HG02678 (cell line): ENCODE results near the gene ADGRV1.

Experiments used
- ATAC-seq: cut with Tn5 transposase; IDR thresholded peaks from one replicate; pipeline ENCODE4 v1.9.1; 2021; ENCODE audit warnings: mild to moderate bottlenecking, moderate library complexity; ENCODE audit not compliant: unreplicated experiment

The ADGRV1 gene

GRCh38 chr5:90866915-90867731, 308.5 kb downstream of the ADGRV1 start:
- ATAC-seq, result no peak

- no peak for ATAC-seq
Measured at GRCh38 chr5:90868799-90869198, 310.2 kb downstream of the ADGRV1 start.

DNA sequence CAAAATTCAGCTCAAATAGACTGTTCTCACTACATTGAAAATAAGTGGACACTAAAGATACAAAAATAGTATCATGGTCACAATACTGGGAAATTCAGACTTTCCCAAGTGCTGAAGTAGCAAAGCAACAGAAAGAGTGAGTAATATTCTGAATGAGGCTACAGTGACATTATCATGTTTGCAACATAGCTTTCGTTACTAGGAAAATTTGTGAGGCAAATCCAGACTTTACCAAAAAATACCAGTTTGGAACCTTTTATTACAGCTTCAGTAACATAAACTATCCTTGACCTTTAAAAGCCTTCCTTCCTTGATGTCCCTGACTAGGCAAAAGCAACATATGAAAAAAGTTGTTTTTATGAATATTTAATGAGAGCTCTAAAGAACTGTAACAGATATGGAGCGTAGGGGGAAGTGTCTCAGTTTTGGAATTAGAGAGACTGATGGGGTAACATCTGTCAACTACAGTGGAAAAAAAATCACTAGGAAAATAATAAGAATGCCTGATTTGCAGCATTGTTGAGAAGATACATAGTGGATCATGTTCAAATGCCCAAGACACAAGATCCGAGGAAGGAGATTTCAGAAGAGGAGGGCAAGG, 312.9 kb downstream of the ADGRV1 start:
- no peak for ATAC-seq

- no peak for ATAC-seq
Measured at GRCh38 chr5:90873033-90873517, 314.5 kb downstream of the ADGRV1 start.

DNA sequence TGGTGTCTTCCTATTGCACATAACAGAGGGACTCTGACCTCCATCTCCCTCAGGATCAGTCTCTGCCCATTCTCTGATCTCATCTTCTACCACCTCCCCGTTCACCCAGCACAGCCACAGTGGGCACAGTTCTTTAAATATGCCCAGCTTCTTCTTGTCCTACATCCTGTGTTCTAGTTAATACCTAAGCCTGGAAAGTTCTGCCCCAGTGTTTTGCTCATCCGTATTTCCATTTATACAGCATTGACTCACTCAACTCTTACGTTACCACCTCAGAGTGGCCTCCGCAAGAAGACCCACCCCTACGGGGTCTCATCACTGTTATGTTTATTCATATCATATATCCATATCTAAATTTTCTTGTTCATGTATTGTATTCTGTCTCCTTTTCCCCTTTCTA, 315.5 kb downstream of the ADGRV1 start:
- no peak for ATAC-seq

GRCh38 chr5:90875456-90875855, 316.9 kb downstream of the ADGRV1 start:
- ATAC-seq, result no peak

- no peak for ATAC-seq
Measured at GRCh38 chr5:90876366-90876765, 317.8 kb downstream of the ADGRV1 start.

DNA sequence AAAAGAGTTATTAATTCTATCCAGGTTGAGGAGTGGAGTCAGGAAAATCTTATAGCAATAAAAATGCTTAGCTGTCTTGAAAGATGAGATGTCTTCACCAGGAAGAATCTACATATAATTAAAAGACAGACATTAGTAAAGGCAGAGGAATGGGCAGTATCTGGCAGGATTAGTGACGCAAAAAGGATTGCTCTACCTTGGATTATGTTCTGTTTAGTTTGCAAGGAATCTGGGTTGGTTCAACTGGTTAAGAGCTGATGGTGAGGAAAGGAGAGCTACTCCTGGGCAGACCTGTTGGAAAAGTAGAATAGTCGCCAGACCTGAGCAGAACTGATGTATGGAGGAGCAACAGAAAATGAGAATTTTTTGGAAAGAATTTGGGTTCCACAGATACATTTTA, 318.5 kb downstream of the ADGRV1 start:
- no peak for ATAC-seq

DNA sequence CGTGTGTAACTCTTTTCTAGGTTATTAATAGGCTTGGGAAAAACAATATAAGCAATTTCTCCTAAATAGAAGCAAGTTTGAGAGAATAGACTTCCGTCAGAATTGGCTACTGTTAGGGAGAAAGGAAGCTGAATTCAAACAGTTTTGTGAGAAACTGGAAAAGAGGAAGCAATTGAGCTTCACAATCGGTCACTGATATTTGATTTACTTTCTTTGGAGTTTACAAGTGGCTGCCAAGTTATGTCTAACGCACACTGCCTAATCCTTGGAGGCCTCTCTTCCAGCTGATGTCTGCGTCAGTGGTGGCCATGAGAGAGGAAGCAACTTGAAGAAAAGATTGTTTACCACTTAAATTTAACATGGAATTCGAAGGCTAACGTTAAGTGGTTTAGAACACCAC, 319.5 kb downstream of the ADGRV1 start:
- no peak for ATAC-seq

- no peak for ATAC-seq
Measured at GRCh38 chr5:90878549-90879196, 320.1 kb downstream of the ADGRV1 start.

- ATAC-seq, result no peak
Measured at GRCh38 chr5:90881626-90882150, 323.1 kb downstream of the ADGRV1 start.

DNA sequence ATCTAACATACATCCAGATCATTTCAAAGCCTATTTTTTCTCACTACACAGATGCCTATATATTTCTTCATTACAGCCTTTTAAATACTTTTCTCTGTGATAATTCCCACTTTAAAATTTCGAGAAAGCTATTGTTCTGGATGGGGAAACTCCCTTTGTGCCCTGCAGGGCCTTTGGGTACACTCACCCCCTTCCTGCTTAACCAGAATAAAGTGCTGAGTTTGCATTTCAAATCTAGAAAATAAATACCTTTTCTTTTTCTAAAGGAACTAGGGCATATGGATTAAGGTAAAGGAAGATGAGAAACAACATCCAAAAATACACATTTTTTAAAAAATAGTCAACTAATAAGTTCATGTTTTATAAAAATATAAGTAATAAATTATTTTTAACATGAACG, 323.9 kb downstream of the ADGRV1 start:
- ATAC-seq, result no peak

- no peak for ATAC-seq
Measured at GRCh38 chr5:90885180-90885868, 326.7 kb downstream of the ADGRV1 start.

- ATAC-seq, result no peak
Measured at GRCh38 chr5:90886381-90886780, 327.8 kb downstream of the ADGRV1 start.

- ATAC-seq, result no peak
Measured at GRCh38 chr5:90888511-90889324, 330.1 kb downstream of the ADGRV1 start.

- ATAC-seq, result no peak
Measured at GRCh38 chr5:90889325-90889600, 330.7 kb downstream of the ADGRV1 start.

- ATAC-seq, result no peak
Measured at GRCh38 chr5:90890180-90890579, 331.6 kb downstream of the ADGRV1 start.

GRCh38 chr5:90894866-90895420, 336.3 kb downstream of the ADGRV1 start:
- no peak for ATAC-seq

GRCh38 chr5:90897618-90898017, 339.0 kb downstream of the ADGRV1 start:
- no peak for ATAC-seq

DNA sequence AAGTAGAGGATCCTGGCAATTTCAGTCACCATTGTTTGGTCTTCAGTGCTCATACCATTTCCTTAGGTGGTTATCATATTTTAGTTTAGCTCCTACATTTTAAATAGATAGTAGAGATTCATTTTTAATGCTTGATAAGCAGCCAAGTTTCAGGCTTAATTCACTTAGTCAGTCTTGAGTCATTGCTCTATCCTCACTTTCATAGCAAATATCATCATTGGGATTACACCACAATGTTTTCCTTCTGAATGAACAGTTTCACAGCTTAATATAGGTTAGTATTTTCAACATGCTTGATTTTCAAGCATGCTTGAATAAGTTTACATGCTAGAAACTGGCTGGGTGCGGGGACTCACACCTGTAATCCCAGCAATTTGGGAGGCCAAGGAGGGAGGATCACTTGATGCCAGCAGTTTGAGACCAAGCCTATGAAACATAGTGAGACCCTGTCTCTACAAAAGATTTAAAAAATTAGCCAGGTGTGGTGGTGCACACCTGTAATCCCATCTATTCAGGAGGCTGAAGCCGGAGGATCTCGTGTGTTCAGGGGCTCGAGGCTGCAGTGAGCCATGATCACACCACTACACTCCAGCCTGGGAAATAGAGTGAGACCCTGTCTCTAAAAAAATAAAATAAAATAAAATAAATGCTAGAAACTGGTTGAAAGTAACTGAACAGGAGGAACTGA, 339.9 kb downstream of the ADGRV1 start:
- no peak for ATAC-seq
